ENCODE results near the gene DYRK1B. TPM values are rescaled to one million over a fixed set of nuclear protein-coding genes. Genes with fewer than 3 reads are reported as not detected.
A peak's percentile ranks its signal among the peaks of the same experiment; 100 is the strongest.

DYRK1B gene
- total RNA-seq, 1 experiment from 2014 or later, result 13.1 TPM

DNA sequence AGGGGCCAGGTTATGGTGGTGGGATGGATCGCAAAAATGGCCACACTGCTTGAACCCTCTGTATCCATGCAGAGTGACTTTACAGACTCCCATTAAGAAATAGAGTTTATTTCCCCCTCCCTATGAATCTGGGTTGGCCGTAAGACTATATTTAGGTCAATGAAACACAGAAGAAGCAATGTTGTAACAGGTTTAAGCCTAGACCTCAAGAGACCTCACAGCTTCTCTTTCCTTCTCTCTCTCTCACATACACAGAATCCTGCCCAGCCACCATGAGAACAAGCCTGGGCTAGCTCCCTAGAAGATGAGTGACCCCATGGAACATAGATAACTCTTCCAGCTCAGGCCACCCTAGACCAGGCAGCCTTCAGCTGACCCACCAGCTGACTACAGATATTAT, 33.2 kb upstream of the DYRK1B start:
- in situ Hi-C loops (cut with HindIII; ENCODE audit: low pct_unique_long_range_greater_than_20kb, low sequenced_read_pairs), result no loop called here
- DNase-seq (ENCODE audit: low read depth), result no peak

DNA sequence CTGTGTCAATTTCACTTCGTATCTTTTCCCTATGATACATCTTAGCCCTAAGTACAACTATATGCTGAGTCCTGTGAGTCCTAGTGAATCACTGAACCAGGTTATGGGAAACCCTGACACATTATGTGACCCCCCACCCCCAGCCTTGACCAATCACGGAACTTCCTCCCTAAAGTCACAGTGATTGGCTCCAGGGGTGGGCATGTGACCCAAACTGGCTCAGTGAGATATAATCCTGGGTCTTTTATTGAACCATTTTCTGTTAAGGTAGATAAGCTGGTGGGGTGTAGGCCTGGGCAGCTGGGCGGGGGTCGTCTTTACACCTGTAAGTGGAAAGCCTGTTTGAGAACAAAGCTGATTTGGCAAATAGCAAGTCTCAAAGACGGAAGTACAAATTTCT, 32.0 kb upstream of the DYRK1B start:
- in situ Hi-C loops (cut with HindIII; ENCODE audit: low pct_unique_long_range_greater_than_20kb, low sequenced_read_pairs), result no loop called here
- DNase-seq (ENCODE audit: low read depth), result no peak

DNA sequence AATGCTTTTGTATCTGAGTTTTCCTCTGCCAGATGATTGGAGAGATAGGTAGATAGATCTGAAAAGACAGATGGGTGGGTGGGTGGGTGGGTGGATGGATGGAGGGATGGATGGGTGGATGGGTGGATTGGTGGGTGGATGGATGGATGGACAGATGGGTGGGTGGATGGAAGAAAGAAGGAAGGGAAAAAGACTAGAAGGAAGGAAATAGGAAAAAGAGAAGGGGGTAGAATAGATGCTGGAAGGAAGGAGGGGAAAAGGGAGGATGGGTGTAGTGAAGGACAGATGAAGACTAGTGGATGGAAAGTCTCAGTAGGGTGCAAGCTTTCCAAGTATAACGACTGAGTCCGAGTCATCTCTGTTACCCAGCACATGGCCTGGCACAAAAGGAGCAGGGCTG, 31.2 kb upstream of the DYRK1B start:
- in situ Hi-C loops (cut with HindIII; ENCODE audit: low pct_unique_long_range_greater_than_20kb, low sequenced_read_pairs), result no loop called here
- DNase-seq (ENCODE audit: low read depth), result no peak

DNA sequence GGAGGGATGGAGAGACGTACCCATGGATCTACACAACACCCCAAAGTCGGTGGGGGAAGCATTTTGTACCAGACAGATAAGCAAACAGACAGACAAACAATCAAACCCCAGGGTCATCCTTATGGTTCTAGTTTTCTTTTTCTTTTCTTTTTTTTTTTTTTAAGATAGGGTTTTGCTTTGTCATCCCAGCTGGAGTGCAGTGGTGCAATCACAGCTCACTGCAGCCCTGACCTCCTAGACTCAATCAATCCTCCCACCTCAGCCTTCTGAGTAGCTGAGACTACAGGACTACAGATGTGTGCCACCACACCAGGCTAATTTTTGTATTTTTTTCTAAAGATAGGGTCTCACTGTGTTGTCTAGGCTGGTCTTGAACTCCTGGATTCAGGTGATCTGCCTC, 30.2 kb upstream of the DYRK1B start:
- peak; percentile 33 for DNase-seq (ENCODE audit: low read depth)
- in situ Hi-C loops (cut with HindIII; ENCODE audit: low pct_unique_long_range_greater_than_20kb, low sequenced_read_pairs), result no loop called here

DNA sequence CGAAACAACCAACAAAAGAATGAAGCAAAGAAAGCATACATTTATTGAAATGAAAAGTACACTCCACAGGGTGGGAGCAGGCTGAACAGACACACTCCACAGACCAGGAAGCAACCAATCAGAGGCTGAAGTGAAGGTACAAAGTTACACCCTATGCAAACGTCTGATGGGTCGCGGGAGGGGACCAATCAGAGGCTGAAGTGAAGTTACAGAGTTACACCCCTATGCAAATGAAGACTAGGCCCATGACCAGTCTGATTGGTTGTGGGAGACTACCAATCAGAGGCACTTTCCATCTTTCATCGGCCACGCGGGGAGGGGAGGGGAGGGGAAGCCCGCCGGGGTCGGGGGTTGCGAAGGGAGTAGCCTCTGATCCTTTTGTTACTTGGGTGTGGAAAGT, 24.6 kb upstream of the DYRK1B start:
- DNase-seq (ENCODE audit: low read depth), result peak; percentile 29
- in situ Hi-C loops (cut with HindIII; ENCODE audit: low pct_unique_long_range_greater_than_20kb, low sequenced_read_pairs), result no loop called here

DNA sequence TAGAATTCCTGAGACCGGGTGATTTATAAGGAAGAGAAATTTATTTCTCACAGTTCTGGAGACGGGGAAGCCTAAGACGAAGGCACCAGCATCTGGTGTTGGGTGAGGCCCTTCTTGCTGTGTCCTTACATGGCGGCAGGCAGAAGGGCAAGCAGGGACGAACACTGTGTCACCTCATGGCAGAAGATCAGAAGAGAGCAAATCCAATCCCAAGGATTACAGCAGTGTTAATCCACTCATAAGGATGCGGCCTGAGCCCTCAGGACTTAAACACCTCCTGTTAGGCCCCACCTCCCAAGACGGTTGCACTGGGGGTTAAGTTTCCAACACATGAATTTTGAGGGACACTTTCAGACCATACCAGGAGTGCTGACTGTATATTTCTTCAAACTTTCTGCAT, 18.9 kb upstream of the DYRK1B start:
- DNase-seq (ENCODE audit: low read depth), result no peak
- in situ Hi-C loops (cut with HindIII; ENCODE audit: low pct_unique_long_range_greater_than_20kb, low sequenced_read_pairs), result no loop called here

DNA sequence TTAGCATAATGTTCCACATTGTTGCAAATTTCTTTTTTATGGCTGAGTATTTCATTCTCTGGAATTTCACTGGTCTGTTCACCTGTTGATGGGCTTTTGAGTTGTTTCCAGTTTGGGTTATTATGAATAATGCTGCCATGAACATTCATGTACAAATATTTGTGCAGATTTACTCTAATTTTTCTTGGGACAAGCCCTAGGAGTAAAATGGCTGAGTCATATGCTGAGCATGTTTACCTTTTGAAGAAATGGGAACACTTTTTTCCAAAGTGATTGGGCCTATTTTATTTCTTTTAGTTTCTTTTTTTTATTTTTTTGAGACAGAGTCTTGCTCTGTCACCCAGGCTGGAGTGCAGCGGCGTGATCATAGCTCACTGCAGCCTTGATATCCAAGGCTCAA, 16.9 kb upstream of the DYRK1B start:
- no peak for DNase-seq (ENCODE audit: low read depth)
- in situ Hi-C loops (cut with HindIII; ENCODE audit: low pct_unique_long_range_greater_than_20kb, low sequenced_read_pairs), result no loop called here

DNA sequence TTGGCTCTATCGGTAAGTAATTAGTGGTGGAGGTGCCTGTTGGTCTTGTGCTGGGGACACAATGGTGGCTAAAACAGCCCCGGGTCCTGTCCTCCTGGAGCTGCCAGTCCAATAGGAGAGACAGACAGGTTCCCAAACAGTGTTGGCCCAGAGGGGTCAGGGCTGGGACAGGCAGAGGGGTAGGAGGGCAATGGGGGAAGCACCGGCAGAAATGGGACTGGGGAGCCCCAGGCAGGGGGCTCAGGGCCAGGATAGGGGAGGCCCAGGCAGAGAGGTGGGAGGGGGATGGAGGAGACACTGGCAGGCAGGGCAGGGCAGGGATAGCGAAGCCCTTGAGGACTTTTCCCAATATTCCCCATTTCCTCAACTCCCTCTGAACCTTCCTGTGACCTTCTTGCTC, 14.4 kb upstream of the DYRK1B start:
- in situ Hi-C loops (cut with HindIII; ENCODE audit: low pct_unique_long_range_greater_than_20kb, low sequenced_read_pairs), result no loop called here

DNA sequence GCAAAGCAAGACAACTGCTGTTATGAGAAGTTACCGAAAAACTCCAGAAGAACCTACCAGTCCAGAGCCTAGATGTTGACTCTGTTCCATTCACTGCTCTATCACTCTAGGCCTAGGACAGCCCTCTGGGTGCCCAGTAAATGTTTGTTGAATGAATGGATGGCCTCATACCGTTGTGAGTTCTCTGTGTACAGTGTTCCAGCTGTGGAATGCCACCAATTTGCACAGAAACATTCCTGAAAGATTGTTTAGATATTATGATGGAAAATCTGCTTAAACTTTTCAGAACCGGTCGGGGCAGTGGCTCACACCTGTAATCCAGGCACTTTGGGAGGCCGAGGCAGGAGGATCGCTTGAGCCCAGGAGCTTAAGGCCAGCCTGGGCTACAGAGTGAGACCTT, 13.6 kb upstream of the DYRK1B start:
- no peak for DNase-seq (ENCODE audit: low read depth)
- in situ Hi-C loops (cut with HindIII; ENCODE audit: low pct_unique_long_range_greater_than_20kb, low sequenced_read_pairs), result no loop called here

More for the DNA sequence above, 14.4 kb upstream of the DYRK1B start:
- DNase-seq (ENCODE audit: low read depth), result no peak

DNA sequence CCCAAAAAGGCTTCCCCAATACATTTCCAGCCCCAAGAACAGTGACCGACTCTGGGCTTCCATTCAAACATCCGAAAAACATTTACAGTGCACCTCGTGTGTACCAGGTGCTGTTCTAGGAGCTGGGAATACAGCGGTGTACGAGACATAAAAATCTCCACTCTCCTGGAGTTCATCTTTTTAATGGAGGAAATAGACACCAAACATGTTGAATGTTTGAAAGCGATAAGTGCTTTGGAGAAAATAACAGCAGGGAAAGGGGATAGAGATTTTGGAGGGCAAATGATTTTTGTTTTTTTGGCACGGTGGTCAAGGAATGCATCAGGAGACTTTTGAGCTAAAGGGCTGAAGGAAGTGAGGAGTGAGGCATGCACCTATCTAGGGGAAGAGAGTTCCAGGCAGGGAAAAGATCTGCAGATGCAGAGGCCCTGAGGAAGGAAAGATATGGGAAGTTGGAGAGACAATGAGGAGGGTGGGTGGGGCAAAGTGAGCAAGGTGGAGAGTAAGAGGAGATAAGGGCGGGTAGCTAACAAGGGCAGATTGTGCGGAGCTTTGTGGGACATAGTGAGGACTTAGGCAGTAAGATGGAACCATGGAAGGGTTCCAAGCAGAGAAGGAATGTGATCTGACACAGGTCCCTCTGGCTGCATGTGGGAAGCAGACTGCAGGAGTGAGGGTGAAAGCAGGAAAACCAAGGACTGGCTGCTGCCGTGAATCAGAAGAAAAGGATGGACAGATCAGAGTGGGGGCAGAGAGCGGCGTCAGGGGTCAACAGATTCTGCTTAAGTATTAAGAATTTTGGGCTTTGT, 12.9 kb upstream of the DYRK1B start:
- no peak for DNase-seq (ENCODE audit: low read depth)
- in situ Hi-C loops (cut with HindIII; ENCODE audit: low pct_unique_long_range_greater_than_20kb, low sequenced_read_pairs), result no loop called here

DNA sequence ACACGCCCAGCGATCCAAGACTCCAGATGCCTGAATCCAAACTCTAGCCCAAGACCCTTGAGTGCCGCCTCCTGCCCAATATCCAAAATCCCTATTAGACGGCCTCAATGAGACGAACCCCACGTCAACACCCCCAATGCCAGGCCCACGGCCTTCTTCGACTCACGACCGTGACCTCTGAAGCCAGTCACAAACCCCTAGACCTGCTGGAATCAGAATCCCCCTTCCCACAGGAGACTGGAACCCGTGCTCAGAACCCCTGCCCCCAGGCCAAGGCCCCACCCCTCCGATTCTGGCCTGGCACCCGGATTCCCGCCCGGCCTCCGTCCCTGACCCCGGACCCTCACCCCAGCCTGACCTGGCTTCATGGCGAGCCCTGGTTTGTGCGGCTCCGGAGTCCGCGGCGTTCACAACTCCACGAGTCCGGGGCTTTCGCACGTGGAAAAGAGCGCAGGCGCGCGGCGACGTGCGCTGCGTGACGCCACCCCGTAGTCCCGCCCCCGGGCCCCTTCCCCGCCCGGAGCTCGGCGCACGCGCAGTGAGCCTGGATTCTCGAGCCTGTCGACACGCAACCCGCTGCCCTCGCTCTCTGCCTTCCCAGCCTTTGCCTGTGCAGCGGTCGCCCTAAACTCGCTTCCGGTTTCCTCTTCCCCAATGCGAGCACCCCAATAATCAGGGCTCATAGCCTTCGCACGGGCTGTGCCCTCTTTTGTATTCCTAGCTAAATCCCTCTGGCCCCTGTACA, 12.1 kb upstream of the DYRK1B start, which contains the start of gene FBL:
Gene FBL, minus strand, starts transcription at position 447 of the 745 bp plus-strand sequence. Its CDS starts 79 bp downstream, at position 368.
- in situ Hi-C loops (cut with HindIII; ENCODE audit: low pct_unique_long_range_greater_than_20kb, low sequenced_read_pairs), result no loop called here
- peak; percentile 84 for DNase-seq (ENCODE audit: low read depth)

DNA sequence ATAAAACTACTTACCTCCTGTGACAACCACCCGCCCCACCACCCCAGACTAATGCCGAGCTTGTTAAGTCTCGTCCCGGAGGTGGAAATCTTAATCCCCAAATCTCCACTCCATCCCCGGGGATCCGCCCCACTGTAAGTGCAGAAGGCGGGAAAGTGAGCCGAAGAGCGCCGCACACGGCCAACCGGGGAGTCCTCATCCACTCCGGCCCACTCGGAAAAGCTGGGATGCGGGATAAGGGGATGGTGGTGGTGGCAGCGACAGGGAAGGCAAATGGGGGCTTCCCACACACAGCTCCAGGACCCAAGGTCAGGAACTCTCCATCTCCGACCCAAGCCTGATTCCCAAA, 11.6 kb upstream of the DYRK1B start:
- in situ Hi-C loops (cut with HindIII; ENCODE audit: low pct_unique_long_range_greater_than_20kb, low sequenced_read_pairs), result no loop called here
- peak; percentile 35 for DNase-seq (ENCODE audit: low read depth)

DNA sequence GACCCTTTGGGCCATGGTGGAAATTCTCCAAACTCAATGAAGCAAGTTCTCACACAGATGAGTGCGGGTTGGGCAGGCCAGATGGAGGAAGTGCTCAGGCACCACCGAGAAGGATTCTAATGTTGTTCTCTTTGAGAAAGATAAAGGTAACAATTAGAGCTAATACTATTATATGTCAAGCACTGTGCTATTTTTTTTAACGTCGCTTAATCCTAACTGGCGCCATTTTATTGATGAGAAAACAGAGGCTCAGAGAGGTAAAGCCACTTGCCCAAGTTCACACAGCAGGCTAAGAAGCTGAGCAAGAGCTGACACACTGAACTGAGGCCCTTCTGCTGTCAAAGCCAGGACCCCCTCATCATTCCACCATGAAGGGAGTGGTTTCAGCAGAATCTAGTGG, 11.2 kb upstream of the DYRK1B start:
- in situ Hi-C loops (cut with HindIII; ENCODE audit: low pct_unique_long_range_greater_than_20kb, low sequenced_read_pairs), result no loop called here
- no peak for DNase-seq (ENCODE audit: low read depth)

DNA sequence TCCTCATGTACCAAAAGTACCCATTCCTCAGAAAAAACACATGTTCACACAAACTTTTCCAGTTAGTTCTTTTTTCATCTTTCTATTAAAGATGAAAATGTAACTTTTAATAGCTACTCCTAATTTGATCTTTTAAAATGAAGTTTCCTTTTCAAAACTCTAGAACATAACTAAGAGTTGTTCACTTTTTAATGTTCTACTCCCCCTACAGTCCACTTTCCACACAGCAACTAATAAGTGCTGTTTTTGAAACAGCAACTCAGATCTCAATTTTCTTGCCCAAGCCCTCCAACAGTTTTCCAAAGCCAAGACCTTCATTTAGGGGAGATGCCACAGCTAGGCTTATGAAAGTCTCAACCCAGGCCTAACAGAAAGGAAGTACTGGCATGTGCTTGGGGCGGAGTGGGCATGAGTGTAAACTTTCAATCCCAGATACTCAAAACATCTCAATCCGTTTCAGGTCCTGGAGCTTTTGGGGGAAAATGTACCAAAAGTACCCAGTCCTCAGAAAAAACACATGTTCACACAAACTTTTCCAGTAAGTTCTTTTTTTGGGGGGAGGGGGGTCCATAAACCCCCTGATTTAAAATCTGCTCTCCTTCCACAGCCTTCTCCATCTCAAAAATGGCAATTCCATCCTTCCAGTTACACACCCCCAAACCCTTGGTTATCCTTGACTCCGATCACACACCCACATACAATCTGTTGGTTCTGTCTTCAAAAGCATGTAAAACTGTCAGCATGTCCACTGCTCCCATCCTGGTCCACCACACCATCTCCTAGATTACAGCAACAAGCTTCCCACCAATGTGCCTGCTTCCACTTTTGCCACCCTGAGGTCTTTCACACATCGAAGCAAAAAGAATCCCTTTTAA, 10.2 kb upstream of the DYRK1B start:
- in situ Hi-C loops (cut with HindIII; ENCODE audit: low pct_unique_long_range_greater_than_20kb, low sequenced_read_pairs), result no loop called here

DNA sequence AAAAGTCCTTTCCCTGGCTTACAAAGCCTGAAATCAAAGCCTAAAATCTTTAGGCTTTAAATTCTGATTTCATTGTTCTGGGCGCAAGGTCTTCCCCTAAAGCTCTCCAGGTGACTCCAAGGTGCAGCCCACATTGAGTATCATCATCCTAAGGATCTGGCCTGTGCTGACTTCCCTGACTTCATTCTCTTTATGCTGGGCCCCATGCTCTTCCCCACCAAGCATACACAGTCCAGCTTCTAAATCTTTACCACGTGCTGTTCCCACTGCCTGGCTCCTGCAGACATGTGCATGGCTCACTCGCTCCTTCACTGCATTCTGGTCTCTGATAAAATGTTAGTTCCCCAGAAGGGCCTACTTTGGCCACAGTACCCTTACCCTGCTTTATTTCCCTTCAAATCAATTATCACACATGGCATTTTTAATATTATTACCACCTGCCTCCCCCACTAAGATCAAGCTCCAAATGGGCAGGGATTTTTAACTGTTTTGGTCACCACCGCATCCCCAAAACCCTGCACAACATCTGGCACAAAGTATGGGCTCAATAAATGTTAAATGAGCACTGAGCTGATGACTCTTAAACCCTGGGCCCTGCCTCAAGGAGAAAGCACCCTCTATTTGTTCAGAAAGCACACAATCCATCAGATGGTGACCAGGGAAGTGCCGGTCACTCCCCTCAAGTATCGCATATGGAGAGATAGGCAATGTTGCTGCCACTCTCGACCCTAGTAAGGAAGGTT, 8.9 kb upstream of the DYRK1B start:
- in situ Hi-C loops (cut with HindIII; ENCODE audit: low pct_unique_long_range_greater_than_20kb, low sequenced_read_pairs), result no loop called here
- no peak for DNase-seq (ENCODE audit: low read depth)

More for the DNA sequence above, 10.2 kb upstream of the DYRK1B start:
- peak; percentile 36 for DNase-seq (ENCODE audit: low read depth)

DNA sequence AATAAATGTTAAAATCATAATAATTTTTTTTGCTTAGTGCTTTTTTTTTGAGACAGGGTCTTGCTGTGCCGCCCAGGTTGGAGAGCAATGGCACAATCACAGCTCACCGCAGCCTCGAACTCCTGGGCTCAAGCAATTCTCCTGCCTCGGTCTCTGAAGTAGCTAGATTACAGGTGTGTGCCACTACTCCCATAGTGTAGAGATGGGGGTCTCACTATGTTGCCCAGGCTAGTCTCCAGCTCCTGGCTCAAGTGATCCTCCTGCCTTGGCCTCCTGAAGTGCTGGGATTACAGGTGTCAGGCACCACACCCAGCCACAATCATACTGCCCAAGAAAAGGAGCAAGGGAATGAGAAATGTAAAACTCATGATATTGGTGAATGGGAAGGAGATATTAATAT, 7.1 kb upstream of the DYRK1B start:
- in situ Hi-C loops (cut with HindIII; ENCODE audit: low pct_unique_long_range_greater_than_20kb, low sequenced_read_pairs), result no loop called here
- DNase-seq (ENCODE audit: low read depth), result no peak

DNA sequence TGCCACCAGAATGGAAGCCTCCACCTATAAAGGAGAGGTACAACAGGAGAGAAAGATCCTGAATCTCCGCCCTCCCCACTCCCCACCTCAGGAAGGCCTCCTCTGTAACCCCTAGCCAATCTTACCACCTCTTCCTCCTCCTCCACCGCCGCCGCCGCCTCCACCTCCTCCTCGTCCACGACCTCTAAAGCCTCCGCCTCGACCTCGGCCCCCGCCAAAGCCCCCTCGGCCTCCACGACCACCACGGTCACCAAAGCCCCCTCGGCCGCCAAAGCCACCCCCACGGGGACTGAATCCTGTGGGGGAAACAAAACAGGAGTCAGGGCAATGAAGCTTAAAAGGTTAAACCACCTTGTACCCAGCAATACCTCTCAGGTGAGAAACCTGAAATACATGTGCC, 6.5 kb upstream of the DYRK1B start:
- in situ Hi-C loops (cut with HindIII; ENCODE audit: low pct_unique_long_range_greater_than_20kb, low sequenced_read_pairs), result no loop called here
- no peak for DNase-seq (ENCODE audit: low read depth)

DNA sequence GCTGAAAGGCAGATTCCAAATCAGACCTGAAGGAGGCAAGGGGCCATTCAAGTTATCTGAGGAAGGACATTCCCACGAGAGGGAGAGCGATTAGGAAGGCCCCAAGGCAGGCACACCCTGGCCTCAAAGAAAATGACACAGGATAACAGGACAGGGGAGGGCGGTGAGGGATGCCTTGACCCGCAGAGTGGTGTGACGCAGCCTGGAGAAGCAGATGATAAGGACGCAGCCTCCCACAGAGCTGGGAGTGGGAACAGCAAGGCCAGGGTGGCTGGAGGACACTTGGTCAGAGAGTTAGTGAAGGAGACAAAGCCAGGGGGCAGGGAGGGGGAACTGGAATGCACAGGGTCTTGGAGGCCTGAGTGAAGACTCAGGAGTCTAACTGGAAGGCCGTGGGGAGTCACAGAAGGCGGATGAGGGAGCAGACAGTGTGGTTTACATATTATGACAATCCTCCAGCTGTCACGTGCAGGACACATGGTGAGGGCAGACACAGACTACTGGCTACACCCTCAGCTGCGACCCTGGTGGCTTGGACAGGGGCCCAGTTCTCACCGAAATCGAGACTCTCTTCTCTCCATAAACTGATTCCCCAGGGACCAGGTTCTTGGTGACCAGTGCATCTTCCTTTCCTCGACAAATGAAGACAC, 5.8 kb upstream of the DYRK1B start:
- no peak for DNase-seq (ENCODE audit: low read depth)
- in situ Hi-C loops (cut with HindIII; ENCODE audit: low pct_unique_long_range_greater_than_20kb, low sequenced_read_pairs), result no loop called here
